NK-92 treated with Interleukin-12 subunit alpha and Interleukin-12 subunit beta, amount 100 ng/mL, for 24 hours (cell line): ENCODE results near the gene TEX38.
"Not testable (repeated sequence)": the region's sequence is repeated elsewhere in the genome, so short reads cannot be mapped to it uniquely, and the experiment has no call there.

Source experiments
- DNase-seq: peaks from one replicate; lab custom pipeline; 2025; lab: John Stamatoyannopoulos, UW

The TEX38 gene

DNA sequence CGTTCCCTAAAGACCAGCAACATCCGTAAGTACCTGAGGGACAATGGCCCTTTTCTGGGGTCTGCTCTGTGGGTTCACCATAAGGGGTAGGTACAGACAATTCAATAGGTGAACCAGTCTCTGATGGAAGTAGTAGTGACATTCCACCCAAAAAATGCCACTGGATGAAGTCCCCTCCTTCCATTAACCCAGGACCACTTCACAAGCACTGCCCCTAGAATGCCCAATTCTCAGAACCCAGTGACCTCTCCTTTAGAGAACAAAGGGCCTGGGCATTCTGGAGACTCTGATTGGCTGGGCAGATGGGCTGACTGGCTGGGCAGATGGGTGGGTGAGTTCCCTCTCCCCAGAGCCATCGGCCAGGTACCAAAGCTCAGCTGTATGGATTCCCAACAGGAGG, at the start of gene TEX38:
Gene TEX38, plus strand, starts transcription at position 301 of the 400 bp plus-strand sequence. Its CDS starts 81 bp downstream, at position 382.
- no peak for DNase-seq

DNA sequence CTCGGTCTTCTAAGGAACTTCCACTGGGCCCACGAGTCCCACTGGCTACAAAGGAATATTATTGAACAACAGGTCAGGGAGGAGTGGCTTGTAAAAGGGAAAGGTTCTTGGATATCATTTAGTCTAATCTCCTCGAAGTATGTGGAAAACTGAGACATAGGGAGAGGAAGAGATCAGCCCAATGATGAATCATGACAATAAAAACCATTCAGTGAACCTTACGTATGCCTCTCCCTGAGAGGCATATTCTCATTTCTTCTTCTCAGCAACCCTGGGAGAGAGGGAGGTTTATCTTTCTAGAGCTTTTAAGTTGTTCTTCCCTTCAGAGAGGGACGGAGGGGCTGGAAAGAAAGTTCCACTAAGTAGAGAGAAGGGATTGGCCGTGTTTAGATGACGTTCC, 49.7 kb upstream of the TEX38 start:
- no peak for DNase-seq

DNA sequence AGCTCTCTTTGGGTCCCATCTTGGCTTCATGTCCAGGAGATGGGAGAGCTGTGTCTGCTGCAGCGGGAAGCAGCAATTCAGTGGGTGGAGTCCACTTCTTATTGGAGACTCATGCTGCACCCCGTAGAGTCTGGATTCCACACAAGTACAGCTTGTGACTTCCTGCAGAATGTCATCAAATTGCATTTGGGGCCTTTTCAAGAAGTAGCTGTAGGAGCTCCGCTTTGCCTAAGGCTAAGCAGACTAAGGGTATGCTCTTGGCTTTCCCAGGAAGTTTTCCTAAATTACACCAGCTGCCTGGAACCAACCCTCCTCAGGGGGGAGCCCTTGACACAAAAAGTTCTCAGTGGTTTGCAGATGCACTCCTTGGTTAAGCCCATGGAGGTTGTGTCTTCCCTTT, 49.3 kb upstream of the TEX38 start:
- DNase-seq, result no peak

DNA sequence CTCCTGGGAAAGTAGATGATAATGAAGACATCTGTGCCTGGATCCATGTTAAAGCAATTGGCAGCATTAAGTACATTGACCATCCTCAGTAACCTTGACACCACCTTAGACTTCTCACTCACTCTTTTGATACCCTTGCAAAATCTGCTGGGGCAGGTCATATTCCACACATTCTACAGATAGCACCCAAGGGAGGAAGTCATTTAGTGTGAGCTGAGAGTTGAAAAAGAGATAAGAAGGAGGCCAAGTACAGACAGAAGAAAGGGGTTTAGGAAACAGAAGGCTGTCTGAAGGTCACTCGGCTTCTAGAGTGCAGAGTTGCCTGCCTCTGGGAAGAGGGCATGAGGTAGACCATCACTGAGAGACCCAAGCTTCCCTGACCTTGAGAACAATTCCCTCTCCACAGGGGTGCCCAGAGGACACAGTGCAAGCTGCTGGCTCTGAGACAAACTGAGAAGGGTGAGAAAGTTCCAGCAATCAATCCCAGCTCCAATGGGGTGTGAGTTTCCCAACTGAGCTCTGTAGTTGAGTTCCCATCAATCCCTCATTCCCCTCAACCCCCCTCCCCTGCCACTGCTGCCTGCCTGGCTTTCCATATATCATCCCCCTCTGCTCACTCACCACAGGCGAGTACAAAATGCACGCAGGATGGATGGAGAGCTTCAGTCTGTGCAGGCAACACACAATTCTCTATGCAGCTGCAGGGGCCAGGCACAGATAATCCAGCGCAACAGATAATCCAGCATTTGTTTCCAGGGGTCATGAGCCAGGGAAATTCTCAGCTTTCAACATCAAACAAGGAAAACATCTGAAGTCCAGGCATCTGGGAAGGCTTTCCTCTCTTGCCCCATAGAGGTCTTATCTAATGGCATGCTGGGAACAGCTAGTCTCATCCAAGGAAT, 47.7 kb upstream of the TEX38 start:
- no peak for DNase-seq

DNA sequence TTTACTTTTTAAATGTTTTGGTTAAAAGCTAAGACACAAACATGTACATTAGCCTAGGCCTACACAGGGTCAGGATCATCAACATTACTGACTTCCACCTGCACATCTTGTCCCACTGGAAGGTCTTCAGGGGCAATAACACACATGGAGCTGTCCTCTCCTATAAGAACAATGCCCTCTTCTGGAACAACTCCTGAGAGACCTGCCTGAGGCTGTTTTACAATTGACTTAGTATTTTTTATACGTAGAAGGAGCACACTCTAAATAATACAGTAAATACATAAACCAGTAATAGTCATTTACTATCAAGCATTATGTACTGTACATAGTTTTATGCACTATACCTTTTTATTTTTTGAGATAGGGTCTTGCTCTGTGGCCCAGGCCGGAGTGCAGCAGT, 40.9 kb upstream of the TEX38 start:
- no peak for DNase-seq

DNA sequence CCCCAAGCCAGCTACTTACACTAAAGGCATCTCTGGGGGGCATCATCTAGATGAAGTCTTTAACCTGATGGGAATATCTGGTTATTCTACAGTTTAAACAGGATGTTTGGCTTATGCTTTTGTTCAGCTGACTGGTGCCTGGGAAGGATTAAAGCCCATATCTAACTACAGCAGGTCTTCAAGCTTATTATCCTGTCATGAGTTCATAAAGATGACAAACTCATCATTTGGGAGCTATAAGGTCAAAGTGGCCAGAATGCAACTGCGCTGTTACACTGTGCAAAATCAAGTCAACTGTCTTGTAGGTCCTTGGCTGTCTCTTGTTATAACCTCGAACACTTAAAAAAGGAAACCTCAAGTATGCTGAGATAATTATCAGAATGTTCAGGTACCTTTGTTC, 36.4 kb upstream of the TEX38 start:
- no peak for DNase-seq

DNA sequence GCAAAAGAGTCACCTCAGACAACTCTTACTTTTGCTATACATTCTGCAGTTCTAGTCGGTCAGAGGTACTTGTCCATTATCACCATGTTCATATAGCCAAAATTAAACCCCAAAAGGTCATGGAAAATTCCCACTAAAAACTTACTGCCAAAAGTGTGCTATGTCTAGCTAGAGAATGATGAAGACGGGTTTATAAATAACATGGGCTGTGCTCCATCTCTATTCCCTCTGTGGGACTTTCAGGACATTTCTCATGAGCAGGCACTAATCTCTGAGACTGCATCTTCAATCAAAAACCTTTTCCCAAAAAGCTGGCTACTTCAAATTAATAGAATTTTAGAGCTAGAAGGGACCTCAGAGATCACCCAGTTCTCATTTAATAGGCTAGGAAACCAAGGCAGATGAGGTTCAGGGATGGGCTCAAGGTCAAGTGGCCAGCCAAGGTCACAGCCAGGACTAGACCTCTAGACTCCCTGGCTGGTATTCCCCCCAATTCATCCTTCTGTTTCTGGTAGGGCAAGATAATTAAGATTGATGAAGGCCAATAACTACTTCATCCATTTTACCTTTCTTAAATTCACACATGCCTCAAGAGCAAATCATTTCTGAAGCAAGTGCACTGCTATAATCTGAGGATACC, 34.1 kb upstream of the TEX38 start:
- DNase-seq, result no peak

DNA sequence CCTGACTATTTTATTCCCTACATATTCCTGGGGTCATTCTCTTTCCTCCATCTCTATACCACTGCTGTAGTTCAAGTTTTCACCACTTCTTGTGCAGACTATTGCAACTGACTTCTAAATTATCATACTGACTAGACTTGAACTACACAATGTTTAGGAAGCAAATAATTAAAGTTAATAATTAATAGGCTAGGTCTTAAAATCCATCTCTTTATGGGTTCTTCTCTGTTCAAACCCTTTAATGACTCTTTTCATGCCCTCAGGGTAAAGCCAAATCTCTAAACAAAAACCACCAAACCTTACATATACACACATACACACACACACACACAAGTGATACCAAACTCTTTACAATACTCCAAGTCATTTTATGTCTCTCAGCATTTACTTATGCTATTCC, 32.7 kb upstream of the TEX38 start:
- DNase-seq, result no peak

DNA sequence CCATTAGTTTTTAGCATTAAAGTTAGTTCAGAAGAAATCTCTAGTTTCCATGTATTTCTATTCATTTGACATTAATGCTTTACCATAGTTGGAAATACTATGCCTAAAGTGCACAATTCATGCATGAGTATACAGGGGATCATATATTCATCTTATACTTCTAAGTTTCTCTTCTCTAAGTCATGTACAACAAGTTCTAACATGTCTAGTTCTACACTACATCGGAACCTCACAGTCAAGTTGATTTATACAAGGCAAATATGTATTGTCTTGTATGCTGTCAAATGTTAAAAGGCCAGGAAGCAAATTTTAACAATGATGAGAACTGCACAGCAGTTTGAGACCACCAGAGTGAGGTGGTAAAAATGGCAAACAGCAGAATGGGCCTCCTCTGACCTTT, 32.1 kb upstream of the TEX38 start:
- DNase-seq, result no peak

DNA sequence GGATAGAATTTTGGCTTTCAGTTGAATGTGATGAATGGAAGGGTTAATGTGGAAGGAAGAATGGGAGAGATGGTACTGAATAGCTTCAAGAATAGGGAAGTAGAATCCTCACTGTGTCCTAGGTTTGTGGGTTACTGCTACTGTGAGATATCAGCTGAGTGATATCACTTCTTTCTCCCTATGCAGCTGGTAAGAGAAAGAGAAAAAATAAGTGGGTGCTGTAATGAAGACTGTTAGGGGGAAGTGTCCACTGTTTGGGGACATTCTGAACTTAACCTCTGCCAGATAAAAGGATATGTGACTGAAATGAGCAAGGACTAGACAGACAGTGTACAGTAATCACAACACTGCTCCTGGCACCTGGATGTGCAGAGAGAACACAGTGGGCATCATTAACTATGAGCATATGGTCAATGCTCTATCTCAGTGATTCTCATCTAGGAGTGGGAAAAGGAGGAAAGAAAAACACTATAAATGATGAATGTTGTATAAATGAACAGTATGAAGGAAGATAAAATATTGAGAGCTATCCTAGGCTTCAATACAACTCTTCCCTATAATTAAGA, 29.5 kb upstream of the TEX38 start:
- DNase-seq, result no peak

DNA sequence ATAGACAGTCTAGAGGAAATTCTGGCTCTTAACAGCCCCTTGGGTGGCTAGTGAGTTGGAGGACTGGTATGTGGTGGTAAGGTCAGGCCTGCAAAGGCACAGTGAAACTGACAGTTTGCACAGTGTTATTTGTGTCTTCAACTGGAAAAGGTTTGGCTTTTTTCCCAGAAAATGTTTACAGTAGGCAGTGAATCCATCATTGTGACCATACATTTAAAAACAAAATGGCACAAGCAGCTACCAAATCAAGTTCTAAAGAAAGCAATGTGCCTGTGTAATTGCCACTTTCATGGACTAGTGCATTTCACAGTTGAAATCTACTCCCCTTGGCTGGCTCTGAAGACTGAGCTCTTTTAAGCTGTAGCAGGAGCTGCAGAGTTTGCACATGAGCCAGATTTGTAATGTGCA, 28.3 kb upstream of the TEX38 start:
- no peak for DNase-seq

DNA sequence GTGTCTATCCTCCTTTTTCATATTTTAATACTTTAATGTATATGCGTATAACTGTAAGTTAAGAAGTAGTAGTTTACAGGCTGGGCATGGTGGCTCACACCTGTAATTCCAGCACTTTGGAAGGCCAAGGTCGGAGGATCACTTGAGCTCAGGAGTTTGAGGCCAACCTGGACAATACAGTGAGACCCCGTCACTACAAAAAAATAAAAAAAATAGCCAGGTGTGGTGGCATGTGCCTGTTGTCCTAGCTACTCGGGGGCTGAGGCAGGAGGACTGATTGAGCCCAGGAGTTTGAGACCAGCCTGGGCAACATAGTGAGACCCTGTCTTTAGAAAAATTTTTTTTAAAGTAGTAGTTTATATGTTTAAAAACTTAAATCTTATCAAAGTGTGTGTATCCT, 25.8 kb upstream of the TEX38 start:
- no peak for DNase-seq

DNA sequence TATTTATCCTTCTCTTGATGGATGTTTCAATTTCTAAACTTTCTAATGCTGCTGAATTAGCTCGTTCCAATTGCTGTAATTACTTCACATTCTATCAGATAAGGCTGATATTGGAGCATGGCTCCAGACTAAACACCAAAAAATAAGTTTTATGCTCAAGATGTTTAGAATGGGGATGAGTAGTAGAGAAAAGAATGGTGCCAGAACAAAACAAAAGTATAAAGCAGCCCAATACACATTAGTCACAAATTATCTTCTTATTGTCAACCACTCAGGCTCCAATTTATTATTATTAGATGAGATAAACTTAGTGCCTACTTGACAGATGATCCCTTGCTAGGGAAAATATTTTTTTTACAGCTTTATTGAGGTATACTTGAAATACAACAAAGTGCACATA, 25.3 kb upstream of the TEX38 start:
- DNase-seq, result no peak

DNA sequence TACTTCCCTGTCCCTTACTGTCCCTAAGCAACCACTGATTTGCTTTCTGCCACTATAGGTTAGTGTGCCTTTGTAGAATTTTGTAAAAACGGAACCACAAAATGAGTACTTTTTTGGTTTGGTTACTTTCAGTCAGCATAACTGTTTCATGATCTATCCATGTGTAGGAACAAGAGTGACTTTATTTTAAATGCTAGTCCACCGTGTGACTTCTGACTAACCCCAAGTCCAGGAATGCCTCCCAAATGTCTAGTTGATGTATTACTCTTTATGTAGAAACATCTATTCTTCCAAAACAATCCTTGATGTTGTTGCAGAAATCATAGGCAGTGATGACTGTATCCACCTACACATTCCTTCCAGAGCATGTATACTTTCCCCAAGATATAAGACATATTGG, 24.8 kb upstream of the TEX38 start:
- DNase-seq, result no peak

DNA sequence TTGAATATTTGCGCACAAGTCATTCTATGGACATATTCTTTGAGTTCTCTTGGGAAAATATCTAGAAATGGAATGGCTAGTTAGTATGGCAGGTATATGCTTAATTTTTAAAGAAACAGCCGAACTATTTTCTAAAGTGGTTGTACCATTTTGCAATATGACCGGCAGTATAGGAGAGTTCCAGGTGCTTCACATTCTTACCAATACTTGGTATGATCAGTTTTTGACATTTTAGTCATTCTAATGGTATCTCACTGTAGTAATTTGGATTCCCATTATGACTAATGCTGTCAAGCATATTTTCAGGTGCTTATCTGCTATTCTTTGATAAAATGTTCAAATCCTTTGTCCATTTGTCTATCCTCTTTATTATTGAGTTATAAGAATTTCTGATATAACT, 24.0 kb upstream of the TEX38 start:
- no peak for DNase-seq

DNA sequence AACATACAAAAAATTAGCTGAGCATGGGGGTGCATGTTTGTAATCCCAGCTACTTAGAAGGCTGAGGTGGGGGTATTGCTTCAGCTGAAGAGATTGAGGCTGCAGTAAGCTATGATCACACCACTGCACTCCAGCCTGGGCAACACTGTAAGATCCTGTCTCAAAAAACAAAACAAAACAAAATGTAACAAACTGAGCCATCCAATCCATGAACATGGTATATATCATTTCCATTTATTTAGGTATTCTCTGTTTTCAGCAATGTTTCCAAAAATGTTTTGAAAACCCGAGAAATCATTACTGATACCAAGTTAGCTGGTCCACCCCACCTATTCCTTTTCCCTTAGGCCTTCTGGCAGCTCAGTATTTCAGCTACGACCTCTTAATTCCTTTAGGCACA, 21.9 kb upstream of the TEX38 start:
- DNase-seq, result no peak

DNA sequence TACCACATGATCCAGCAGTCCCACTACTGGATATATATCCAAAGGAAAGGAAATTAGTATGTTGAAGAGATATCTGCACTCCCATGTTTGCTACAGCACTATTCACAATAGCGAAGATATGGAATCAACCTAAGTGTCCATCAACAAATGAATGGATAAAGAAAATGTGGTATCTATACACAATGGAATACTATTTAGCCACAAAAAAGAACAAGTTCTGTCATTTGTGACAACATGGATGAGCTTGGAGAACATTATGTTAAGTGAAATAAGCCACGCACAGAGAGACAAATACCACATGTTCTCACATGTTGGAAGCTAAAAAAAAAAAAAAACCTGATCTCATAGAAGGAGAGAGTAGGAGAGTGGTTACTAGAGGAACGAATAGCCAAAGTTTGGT, 21.2 kb upstream of the TEX38 start:
- no peak for DNase-seq

DNA sequence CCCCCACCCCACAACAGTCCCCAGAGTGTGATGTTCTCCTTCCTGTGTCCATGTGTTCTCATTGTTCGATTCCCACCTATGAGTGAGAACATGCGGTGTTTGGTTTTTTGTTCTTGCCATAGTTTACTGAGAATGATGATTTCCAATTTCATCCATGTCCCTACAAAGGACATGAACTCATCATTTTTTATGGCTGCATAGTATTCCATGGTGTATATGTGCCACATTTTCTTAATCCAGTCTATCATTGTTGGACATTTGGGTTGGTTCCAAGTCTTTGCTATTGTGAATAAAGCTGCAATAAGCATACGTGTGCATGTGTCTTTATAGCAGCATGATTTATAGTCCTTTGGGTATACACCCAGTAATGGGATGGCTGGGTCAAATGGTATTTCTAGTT, 20.5 kb upstream of the TEX38 start:
- not testable (repeated sequence) for DNase-seq

DNA sequence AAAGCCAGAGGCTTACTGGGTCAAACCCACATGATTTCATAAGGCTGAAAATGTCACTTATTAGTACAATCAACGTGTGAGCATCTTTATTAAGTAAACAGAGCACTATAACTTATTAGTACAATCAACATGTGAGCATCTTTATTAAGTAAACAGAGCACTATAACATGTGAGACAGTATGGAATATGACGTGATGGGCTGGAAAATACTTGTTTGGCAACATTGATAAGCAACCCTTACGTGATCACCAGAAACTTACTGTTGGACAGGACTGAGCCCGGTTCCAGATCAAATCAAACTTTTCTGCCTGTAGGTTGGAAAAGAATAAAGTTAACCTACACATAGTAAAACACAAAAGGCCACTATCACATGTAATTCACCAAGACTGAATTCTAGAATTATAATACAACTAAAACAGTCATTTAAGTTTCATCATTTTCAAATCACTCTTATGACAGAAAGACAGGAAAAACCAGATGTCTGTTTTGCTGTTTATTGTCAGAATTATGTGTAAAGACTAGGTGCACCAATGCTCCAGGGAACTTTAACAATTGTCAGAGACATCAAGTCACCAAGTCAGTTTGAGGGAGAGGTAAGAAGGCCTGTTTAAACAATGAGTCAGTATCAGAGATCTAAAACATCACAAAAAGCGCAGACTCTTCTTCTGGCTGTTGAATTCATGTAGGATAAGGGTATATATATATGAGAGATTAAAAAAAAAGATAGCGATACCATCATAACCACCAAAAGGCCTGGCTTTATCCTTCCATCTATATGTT, 19.1 kb upstream of the TEX38 start:
- no peak for DNase-seq

DNA sequence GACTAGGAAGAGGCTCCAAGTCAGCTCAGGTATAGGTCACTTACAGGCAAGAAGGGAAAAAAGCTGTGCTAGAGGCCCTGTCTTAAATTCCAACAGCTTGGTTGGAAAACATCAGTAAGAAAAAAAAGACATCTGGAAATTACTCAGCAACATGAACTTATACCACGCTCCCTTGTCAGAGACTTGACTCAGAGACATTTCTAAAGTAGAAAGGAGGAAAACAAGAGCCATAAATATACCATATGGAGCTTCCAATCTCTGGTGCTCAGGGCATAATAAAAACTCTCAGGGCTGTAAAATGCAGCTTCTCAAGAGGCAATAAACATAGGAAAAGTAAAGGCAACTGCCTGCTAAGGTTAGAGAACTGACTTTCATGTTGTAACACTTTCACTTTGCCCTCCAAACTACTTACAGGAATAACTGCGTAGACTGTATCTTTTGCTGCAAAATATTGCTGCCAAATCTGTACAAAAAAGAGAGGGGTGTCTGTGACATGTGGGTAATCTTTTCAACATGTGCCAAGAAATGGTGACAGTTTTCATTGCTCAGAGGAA, 18.2 kb upstream of the TEX38 start:
- DNase-seq, result no peak

DNA sequence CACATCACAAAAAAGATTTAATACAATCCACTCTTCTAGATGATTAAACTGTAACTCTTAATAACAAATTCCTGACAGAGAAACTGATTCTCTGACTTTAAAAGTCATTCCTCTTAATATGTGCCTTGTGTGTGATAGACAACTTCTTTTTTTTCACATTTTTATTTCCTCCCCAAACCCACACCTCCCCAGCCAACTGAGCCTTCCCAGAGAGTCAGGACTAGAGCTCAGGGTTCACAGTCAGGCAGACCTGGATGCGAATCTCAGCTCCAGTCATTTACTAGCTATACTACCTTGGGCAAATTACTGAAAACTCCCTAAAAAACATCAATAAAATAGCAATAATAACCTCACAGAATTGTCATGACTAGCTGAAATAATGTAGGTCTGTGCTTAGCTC, 17.6 kb upstream of the TEX38 start:
- no peak for DNase-seq

DNA sequence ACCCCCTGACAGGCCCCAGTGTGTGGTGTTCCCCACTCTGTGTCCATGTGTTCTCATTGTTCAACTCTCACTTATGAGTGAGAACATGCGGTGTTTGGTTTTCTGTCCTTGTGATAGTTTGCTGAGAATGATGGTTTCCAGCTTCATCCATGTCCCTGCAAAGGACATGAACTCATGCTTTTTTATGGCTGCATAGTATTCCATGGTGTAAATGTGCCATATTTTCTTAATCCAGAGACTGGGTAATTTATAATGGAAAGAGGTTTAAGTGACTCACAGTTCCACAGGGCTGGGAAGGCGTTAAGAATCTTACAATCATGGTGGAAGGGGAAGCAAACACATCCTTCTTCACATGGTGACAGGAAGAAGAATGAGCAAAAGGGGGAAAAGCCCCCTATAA, 17.0 kb upstream of the TEX38 start:
- not testable (repeated sequence) for DNase-seq
